Stimulated activated CD8-positive, alpha-beta memory T cell treated with anti-CD3 and anti-CD28 coated beads, Interleukin-15, amount 100 ng/mL, for 24 hours (primary cell): ENCODE results near the gene SCUBE1.

Source experiments
- DNase-seq: peaks from one replicate; pipeline ENCODE4 v3.0.0-alpha.2; 2020; ENCODE audit warnings: low read depth

Gene SCUBE1

GRCh38 chr22:43277987-43278601 is 65.1 kb downstream of the SCUBE1 start:
- no peak for DNase-seq

GRCh38 chr22:43277091-43277490 is 66.1 kb downstream of the SCUBE1 start:
- no peak for DNase-seq

- no peak for DNase-seq
Measured at GRCh38 chr22:43276321-43276720, 66.9 kb downstream of the SCUBE1 start.

- DNase-seq, result no peak
Measured at GRCh38 chr22:43275545-43276317, 67.4 kb downstream of the SCUBE1 start.

GRCh38 chr22:43274595-43275240 is 68.5 kb downstream of the SCUBE1 start:
- no peak for DNase-seq

GRCh38 chr22:43273902-43274484 is 69.2 kb downstream of the SCUBE1 start:
- DNase-seq, result no peak

- no peak for DNase-seq
Measured at GRCh38 chr22:43272869-43273318, 70.3 kb downstream of the SCUBE1 start.

GRCh38 chr22:43272301-43272700 is 70.9 kb downstream of the SCUBE1 start:
- DNase-seq, result no peak

- no peak for DNase-seq
Measured at GRCh38 chr22:43270949-43271348, 72.2 kb downstream of the SCUBE1 start.

GRCh38 chr22:43270314-43270908 is 72.8 kb downstream of the SCUBE1 start:
- DNase-seq, result no peak

- no peak for DNase-seq
Measured at GRCh38 chr22:43269646-43270045, 73.5 kb downstream of the SCUBE1 start.

- no peak for DNase-seq
Measured at GRCh38 chr22:43269246-43269645, 73.9 kb downstream of the SCUBE1 start.

- DNase-seq, result no peak
Measured at GRCh38 chr22:43267981-43268660, 75.1 kb downstream of the SCUBE1 start.

GRCh38 chr22:43267332-43267980 is 75.7 kb downstream of the SCUBE1 start:
- no peak for DNase-seq

- no peak for DNase-seq
Measured at GRCh38 chr22:43266076-43266475, 77.1 kb downstream of the SCUBE1 start.

- DNase-seq, result peak; percentile 45
Measured at GRCh38 chr22:43263645-43264514, 79.3 kb downstream of the SCUBE1 start.

- DNase-seq, result peak; percentile 3
Measured at GRCh38 chr22:43262990-43263644, 80.1 kb downstream of the SCUBE1 start.

- DNase-seq, result no peak
Measured at GRCh38 chr22:43260331-43261231, 82.6 kb downstream of the SCUBE1 start.

GRCh38 chr22:43257961-43258360 is 85.2 kb downstream of the SCUBE1 start:
- no peak for DNase-seq
